ENCODE data around the gene PALM.
A peak's percentile ranks its signal among the peaks of the same experiment; 100 is the strongest.

- no peak for TF ChIP-seq RAD21 (conservative IDR thresholded peaks at IDR 0.05)
- TF ChIP-seq, protein P1, sequence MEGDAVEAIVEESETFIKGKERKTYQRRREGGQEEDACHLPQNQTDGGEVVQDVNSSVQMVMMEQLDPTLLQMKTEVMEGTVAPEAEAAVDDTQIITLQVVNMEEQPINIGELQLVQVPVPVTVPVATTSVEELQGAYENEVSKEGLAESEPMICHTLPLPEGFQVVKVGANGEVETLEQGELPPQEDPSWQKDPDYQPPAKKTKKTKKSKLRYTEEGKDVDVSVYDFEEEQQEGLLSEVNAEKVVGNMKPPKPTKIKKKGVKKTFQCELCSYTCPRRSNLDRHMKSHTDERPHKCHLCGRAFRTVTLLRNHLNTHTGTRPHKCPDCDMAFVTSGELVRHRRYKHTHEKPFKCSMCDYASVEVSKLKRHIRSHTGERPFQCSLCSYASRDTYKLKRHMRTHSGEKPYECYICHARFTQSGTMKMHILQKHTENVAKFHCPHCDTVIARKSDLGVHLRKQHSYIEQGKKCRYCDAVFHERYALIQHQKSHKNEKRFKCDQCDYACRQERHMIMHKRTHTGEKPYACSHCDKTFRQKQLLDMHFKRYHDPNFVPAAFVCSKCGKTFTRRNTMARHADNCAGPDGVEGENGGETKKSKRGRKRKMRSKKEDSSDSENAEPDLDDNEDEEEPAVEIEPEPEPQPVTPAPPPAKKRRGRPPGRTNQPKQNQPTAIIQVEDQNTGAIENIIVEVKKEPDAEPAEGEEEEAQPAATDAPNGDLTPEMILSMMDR (IDR thresholded peaks at IDR 0.05; ENCODE audit: poor library complexity, severe bottlenecking), result peak; percentile 27
These were observed at the start of gene PALM for GRCh38 chr19:708154-709143.
